ENCODE measurements around the gene BICC1.

DNA sequence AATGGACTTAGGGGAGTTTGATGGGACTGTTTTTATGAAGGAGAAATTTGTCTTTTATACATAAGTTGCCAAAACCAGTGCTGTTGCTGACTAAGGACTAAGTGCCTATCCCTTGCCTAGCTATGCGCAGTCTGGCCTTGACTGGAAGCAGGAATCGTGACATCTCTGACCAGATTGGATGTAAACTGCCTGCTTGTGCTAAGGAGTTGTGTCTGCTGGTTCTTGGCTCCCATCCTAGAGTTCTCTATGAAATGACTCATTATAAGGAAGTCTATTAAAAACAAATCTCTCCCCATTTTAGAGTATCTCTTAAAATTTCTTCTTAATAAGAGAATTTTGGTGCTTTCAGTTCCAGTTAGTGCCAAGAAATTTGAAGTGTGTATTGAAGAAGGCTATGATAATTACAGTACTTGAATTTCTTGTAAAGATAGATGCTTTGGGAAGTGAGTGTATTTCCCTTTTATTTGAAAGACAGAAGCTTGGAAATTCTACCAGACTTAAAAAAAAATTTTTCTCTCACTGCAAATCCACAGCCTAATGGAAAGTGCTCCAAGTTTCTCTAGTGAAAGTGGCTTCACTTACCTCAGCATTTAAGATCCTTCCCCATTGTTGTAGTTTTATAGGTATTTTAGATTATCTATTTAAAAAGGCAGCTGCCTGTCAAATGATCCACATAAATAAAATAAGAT, 77.6 kb downstream of the BICC1 start:
- TF ChIP-seq, protein P1, sequence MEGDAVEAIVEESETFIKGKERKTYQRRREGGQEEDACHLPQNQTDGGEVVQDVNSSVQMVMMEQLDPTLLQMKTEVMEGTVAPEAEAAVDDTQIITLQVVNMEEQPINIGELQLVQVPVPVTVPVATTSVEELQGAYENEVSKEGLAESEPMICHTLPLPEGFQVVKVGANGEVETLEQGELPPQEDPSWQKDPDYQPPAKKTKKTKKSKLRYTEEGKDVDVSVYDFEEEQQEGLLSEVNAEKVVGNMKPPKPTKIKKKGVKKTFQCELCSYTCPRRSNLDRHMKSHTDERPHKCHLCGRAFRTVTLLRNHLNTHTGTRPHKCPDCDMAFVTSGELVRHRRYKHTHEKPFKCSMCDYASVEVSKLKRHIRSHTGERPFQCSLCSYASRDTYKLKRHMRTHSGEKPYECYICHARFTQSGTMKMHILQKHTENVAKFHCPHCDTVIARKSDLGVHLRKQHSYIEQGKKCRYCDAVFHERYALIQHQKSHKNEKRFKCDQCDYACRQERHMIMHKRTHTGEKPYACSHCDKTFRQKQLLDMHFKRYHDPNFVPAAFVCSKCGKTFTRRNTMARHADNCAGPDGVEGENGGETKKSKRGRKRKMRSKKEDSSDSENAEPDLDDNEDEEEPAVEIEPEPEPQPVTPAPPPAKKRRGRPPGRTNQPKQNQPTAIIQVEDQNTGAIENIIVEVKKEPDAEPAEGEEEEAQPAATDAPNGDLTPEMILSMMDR (conservative IDR thresholded peaks at IDR 0.05 in 1 of 2, IDR thresholded peaks at IDR 0.05 in 1 of 2; ENCODE audit: low read depth in 1 of 2, low read length in 2 of 2) = no peak
- no peak for TF ChIP-seq EZH2 (IDR thresholded peaks at IDR 0.05; ENCODE audit: low read length, missing control alignments)
